GM12865 (cell line): ENCODE data around the gene EGFL7.

Source experiments
- DNase-seq: peaks from one replicate; pipeline ENCODE4 v3.0.0; 2010; ENCODE audit warnings: low read depth
- H3K4me3 ChIP-seq: 2 replicates; pipeline ENCODE4 v1.5.1; 2011; ENCODE audit warnings: mild to moderate bottlenecking, low read depth, low read length, control low read depth
- CTCF ChIP-seq: IDR thresholded peaks from 2 replicates; pipeline ENCODE4 v1.5.1; 2011; ENCODE audit warnings: low read length, control low read depth, low read depth, inconsistent platforms; ENCODE audit not compliant: insufficient read depth; ENCODE audit errors: missing control alignments

The EGFL7 gene

GRCh38 chr9:136714893-136715274 is 52.2 kb downstream of the EGFL7 start:
- no peak overlapping the region for H3K4me3 ChIP-seq
- no peak for TF ChIP-seq CTCF
- DNase-seq = no peak

- H3K4me3 ChIP-seq = no peak overlapping the region
- no peak for DNase-seq
- no peak for TF ChIP-seq CTCF
These were observed 54.7 kb downstream of the EGFL7 start for GRCh38 chr9:136717399-136717798.

- DNase-seq = no peak
These were observed 55.9 kb downstream of the EGFL7 start for GRCh38 chr9:136718345-136719194.

GRCh38 chr9:136719195-136719880 is 56.6 kb downstream of the EGFL7 start:
- no peak for TF ChIP-seq CTCF
- H3K4me3 ChIP-seq = no peak overlapping the region
- no peak for DNase-seq

More at GRCh38 chr9:136718345-136719194, 55.9 kb downstream of the EGFL7 start:
- H3K4me3 ChIP-seq = no peak overlapping the region
- TF ChIP-seq CTCF = no peak

GRCh38 chr9:136720251-136720897 is 57.7 kb downstream of the EGFL7 start:
- H3K4me3 ChIP-seq = no peak overlapping the region
- TF ChIP-seq CTCF = no peak
- DNase-seq = no peak

- DNase-seq = no peak
- TF ChIP-seq CTCF = no peak
- H3K4me3 ChIP-seq = no peak overlapping the region
These were observed 58.2 kb downstream of the EGFL7 start for GRCh38 chr9:136720898-136721338.
